K562 treated with DMSO at 1 percent for 24 hours (cell line): Measurements from ENCODE around the gene LCAT. TPM values are rescaled to one million over a fixed set of nuclear protein-coding genes. Genes with fewer than 3 reads are reported as not detected.

Experiments
- total RNA-seq: library from RNA; unstranded; fragments of 300-600 nt; gene quantifications from 2 replicates; pipeline ENCODE4 v1.2.3, GENCODE V29; 2022; ENCODE audit warnings: low read depth; ENCODE audit not compliant: insufficient read depth

Gene LCAT
- 5.5 and 9.9 TPM in 2 replicates for total RNA-seq

DNA sequence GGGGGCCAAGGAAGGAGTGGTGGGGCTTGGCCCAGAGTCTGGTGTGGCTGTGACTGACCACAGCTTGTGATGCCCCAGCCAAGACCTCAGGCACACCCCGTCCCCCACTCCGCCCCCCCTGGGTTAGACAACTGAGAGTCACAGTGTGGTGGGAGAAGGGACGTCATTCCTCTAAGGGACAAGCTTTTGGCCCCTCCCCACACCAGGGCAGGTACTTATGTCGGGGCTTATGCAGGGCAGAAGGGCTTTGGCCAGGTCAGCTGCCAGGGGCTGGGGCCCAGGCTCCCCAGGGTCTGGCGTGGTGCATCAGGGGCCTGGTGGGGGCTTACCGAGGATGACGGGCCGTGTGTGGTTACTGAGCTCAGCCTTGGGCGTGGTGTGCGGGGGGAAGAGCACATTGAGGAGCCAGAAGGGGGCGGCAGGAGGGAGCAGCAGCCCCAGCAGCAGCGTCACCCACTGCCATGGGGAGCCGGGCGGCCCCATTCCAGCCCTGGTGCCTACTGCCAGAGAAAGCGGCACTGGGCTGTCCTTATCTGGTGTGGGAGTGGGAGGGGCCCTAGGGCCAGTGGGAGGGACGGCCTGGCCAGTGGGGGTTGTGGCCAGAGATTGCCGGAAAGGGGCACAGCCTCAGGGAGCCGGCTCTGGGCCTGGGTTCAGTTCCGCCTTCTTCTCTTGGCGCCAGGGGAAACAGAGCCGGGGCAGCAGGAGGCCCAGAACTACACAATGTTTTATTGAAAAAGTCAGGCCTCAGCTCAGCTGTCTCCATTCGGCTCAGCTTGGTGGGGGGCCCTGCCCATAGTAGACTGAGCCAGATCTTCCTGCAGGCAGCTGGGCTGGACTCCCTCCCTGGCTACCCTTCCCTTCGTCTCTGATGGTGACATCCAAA is at the start of gene LCAT:
LCAT (minus strand) TSS at position 502 of the 886 bp plus-strand sequence; CDS start at position 483, 19 bp downstream.

DNA sequence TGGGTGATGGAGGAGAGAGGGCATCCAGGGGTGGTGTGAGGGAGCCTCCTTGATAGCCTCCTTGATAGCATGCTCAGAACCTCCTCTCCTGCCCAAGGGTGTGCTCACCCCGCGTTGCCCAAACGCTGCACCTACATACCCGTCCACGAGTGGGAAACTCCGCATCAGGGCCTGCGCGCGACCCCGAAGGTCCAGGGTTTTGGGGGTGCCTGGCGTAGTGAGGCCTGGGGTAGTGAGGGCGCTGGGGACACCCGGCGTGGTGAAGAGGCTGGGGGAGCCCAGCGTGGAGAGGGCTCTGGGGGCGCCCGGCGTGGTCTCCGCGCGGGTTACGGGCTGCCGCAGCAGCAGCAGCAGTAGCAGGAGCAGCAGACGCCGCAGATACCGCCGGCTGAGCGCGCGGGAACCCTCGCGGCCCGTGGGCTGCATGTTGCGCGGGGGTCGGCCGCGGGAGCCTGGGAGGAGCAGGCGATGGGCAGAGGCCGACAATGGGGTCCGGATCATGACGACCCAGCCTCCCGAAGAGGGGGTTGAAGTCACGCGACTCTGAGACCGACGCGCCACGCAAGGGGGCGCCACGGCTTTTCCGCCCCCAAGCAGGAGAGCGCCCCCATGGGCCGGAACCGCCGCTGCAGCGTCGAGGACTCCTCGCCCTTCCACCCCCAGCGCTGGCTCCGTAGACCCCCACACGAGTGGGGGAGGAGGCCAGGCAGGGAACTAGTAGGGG is 36.2 kb upstream of the LCAT start, which contains the start of gene DPEP3:
DPEP3 (minus strand) TSS at position 545 of the 724 bp plus-strand sequence; CDS start at position 426, 119 bp downstream.

DNA sequence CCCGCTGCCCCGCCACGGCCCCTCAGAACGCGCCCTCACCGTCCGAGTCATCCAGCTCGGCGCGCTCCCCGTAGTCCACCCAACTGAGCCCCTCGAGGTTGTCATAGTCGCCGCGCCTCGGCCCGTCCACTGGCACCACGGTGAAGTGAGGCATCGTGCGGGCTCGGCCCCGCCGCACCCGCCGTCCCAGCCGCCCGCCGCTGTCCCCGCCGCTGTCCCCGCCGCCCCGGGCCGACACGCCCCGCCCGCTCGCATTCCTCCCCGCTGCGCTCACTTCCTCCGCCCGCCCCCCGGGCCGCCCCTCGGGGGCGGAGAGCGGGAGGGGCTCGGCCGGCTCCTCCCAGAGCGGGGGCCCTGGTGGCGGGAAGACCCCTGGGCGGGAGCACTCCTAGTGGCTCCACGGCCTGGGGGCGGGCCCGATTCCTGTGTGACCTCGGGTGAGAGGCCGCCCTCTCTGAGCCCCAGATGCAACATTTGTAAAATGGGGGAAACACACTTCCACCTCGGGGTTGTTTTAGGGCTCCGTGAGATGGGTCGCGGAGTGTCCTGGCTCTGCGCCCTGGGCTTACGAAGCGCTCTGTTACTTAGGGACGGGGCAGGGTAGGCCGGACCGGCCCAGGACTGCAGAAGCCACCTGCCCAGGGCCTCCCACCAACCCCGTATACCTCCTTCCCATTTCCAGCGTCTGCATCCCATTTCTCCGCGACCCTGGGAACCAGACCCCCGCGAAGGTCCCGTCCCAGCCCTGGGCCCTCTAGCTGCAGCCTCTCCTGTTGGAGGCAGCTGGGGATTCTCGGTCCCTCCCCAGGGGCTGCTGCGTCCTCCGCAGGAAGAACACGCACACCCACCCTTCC is 24.7 kb upstream of the LCAT start, which contains the start of gene SLC12A4:
SLC12A4 (minus strand) TSS at position 238 of the 854 bp plus-strand sequence; CDS start at position 154, 84 bp downstream.

GRCh38 chr16:67936124-67936879 is 7.6 kb downstream of the LCAT start, which contains the start of gene PSMB10:
Gene PSMB10 (minus strand): TSS chr16:67936850. CDS start chr16:67936749, 101 bp downstream.

GRCh38 chr16:67931712-67932461 is 12.0 kb downstream of the LCAT start, which contains the start of gene CTRL:
Gene CTRL (minus strand): TSS chr16:67931862. CDS start chr16:67931852, 10 bp downstream.

DNA sequence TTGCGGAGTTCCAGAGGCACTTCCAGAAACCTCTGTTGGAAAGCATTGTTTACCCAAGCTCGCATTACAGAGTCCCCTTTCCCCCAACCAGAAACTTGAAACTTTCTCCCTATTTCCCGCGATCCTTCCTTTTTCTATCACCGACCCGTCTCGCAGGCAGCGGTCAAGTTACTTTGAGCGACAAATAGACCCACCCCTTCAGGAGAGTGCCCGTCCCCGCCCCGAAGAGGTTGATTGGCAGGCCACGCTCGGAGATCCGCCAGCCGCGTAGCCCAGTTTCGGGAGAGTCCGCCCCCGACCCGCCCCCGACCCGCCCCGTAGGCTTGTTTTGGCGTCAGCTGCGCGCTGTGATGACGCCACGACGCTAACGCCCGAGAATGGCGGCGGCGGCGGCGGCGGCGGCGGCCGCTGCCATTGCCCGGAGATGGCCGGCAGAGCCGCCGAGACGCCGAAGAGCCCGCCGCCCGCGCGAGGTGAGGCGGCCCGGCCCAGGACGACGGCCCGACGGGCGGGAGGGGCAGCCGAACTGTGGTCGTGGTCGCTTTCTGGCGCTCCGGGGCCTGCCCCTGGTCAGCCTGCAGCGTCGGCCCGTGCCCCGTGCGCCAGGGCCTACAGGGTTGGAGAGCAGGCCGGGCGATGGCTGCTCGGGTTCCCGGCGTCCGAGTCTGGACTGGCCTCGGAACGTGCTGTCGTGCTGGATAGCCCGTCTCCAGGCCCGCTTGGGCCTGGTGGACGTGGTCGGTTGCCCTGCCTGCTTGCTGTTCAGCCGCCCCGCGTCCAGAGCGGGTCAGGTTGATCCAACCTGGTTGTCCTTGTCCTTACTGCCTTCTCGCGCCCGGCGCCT is 50.8 kb downstream of the LCAT start, which contains the start of gene PSKH1:
PSKH1 (plus strand) TSS at position 356 of the 844 bp plus-strand sequence. CDS start 15,496 bp downstream, outside the sequence.

Other genes with a start within 250 kb of the LCAT start
- 19.9 and 22.5 TPM in 2 replicates for gene GFOD2, start 224.8 kb downstream of the LCAT start, total RNA-seq
- 16.9 and 17.6 TPM in 2 replicates for gene RANBP10, start 137.6 kb downstream of the LCAT start, total RNA-seq
- gene TSNAXIP1, start 137.2 kb downstream of the LCAT start, total RNA-seq: 0.10 TPM in 1 of 2 replicates, not detected in the other
- gene THAP11, start 101.8 kb downstream of the LCAT start, total RNA-seq: 58.7 and 62.7 TPM in 2 replicates
- 76.3 and 84.1 TPM in 2 replicates for gene NUTF2, start 97.2 kb downstream of the LCAT start, total RNA-seq
- 67.2 and 75.8 TPM in 2 replicates for gene CENPT, start 96.4 kb downstream of the LCAT start, total RNA-seq
- 91.7 and 98.7 TPM in 2 replicates for gene EDC4, start 71.1 kb downstream of the LCAT start, total RNA-seq
- gene NRN1L, start 59.2 kb downstream of the LCAT start, total RNA-seq: 2.9 and 3.1 TPM in 2 replicates
- 46.0 and 46.8 TPM in 2 replicates for gene PSKH1, start 50.9 kb downstream of the LCAT start, total RNA-seq
- 0.59 and 1.3 TPM in 2 replicates for gene CTRL, start 12.3 kb downstream of the LCAT start, total RNA-seq
- gene PSMB10, start 7.3 kb downstream of the LCAT start, total RNA-seq: 110 and 120 TPM in 2 replicates
- 22.5 and 23.8 TPM in 2 replicates for gene SLC12A4, start 24.5 kb upstream of the LCAT start, total RNA-seq
- not detected in 2 replicates for gene DPEP3, start 36.4 kb upstream of the LCAT start, total RNA-seq
- 2.8 and 3.0 TPM in 2 replicates for gene DPEP2, start 55.4 kb upstream of the LCAT start, total RNA-seq
- not detected in 2 replicates for gene DPEP2NB, start 71.8 kb upstream of the LCAT start, total RNA-seq
- 17.4 and 20.0 TPM in 2 replicates for gene DDX28, start 79.1 kb upstream of the LCAT start, total RNA-seq
- 10.8 and 12.3 TPM in 2 replicates for gene DUS2, start 79.2 kb upstream of the LCAT start, total RNA-seq
- gene NFATC3, start 141.2 kb upstream of the LCAT start, total RNA-seq: 31.2 and 35.3 TPM in 2 replicates